HG03196 (cell line): ENCODE data around the gene PARD3.
"Not testable (repeated sequence)": the region's sequence is repeated elsewhere in the genome, so short reads cannot be mapped to it uniquely, and the experiment has no call there.

Experiments
- ATAC-seq: cut with Tn5 transposase; IDR thresholded peaks from one replicate; pipeline ENCODE4 v1.9.1; 2021; ENCODE audit not compliant: unreplicated experiment

Gene PARD3

DNA sequence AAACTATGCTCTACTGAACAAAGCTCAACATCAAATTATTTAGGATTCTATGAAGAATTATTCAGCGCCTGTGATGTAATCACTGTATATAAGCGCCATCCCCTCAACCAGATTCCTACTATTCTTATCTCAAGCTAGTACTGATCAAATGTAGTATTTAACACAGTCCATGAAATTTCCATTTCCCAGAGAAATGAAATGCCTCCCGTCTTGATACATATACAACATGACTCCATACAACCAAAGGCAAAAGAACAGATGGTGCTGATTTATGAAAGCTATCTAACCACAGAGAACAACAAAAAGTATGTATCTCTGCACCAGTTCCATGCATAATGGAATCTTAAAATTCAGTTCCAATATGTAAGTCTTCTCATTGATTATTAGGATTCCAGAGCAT, 406.1 kb downstream of the PARD3 start:
- no peak for ATAC-seq

GRCh38 chr10:34408381-34408780, 406.7 kb downstream of the PARD3 start:
- no peak for ATAC-seq

- ATAC-seq = no peak
Observed at GRCh38 chr10:34407324-34407805, 407.7 kb downstream of the PARD3 start.

GRCh38 chr10:34406463-34407323, 408.4 kb downstream of the PARD3 start:
- no peak for ATAC-seq

GRCh38 chr10:34405611-34406462, 409.3 kb downstream of the PARD3 start:
- no peak for ATAC-seq

GRCh38 chr10:34403512-34403911, 411.6 kb downstream of the PARD3 start:
- no peak for ATAC-seq

DNA sequence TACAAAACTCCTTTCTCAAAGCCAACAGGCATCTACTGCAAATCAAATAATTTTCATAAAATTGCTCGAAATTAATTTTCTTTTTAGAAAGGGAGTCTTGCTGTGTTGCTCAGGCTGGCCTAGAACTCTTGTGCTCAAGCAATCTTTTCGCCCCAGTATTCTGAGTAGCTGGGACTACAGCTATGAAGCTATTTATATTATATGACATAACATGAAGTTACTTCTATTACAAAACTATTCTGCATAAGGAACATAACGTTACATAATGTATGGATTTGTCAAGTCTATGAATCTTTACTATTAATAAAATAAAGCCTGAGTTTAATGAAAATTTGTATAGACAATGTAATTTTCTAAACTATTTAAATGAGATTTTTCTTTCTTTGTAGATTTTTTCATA, 415.0 kb downstream of the PARD3 start:
- no peak for ATAC-seq

- no peak for ATAC-seq
Observed at GRCh38 chr10:34399013-34399412, 416.1 kb downstream of the PARD3 start.

GRCh38 chr10:34397324-34397723, 417.8 kb downstream of the PARD3 start:
- no peak for ATAC-seq

DNA sequence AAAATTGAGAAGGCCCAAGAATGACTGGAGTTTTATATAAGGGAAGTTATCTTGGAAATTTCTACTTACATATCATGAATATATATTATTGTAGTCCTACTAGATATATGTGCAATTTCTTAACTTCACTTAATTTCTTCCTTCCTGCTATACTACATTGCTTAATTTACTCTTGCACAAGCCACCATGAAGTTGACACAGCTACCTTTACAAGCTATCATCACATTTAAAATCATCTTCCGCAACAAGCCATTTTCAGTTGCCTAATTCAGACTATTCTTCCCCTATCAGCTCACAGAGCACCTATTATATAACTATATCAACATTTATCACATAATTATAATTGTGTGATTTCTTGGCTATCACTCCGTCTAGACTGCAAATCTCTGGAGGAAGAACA, 418.4 kb downstream of the PARD3 start:
- no peak for ATAC-seq

DNA sequence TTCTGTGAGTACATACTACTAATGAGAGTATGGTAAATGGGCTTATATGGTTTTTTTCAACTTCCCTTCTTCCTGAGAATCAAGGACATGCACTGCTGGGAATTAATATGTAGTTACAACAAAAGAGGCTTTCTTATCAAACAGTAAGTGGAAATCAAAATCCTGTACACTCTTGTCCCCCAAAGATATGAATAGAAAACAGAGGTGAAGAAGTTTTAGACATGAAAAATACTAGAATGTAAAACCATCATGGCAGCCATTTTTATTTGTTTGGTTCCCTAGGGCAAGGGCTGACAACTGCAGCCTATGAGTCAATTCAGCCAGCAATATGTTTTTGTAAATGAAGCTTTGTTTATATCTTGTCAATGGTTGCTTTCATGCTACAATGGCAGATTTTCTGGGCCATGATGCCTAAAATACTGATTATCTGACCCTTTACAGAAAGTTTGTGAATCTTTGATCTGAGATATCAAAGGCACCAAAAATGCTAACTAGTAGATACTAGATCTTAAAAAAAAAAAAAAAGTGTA, 422.4 kb downstream of the PARD3 start:
- no peak for ATAC-seq

- ATAC-seq = not testable (repeated sequence)
Observed at GRCh38 chr10:34391168-34391567, 423.9 kb downstream of the PARD3 start.

DNA sequence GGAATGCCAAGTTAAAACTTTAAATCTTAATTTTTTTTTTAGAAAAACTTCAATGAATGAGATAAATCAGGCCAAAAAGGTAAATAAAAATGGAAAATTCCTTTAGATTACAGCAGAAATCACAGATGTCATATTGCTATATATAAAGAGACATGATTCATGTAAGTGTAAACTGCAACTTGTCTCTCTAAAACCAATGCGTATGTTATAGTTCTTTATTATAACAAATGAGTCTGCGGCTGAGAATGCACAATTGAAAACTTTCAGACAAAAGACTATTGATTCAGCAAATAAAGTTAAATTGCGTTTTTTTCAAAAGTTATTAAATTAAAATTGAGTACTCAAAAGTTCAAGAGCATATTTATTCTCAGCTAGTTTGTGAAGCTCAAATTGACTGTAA, 425.3 kb downstream of the PARD3 start:
- ATAC-seq = no peak

DNA sequence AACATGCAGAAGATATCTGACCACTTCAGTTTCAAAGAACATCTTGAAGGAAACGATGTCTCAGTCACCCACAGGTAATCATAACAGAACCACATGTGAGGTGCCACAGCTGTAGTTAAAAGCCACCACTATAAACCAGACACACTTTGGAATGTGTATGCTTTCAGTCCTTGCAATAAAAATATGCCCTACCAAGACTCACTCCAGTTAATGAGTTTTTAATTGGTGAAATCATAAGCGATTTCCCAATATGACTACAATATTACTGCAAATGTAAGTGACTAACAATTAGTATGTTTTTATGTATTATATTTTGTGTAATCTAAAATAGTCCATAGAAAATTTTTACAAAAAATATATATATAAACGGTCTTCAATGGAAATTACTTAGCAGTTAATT, 428.2 kb downstream of the PARD3 start:
- ATAC-seq = no peak

DNA sequence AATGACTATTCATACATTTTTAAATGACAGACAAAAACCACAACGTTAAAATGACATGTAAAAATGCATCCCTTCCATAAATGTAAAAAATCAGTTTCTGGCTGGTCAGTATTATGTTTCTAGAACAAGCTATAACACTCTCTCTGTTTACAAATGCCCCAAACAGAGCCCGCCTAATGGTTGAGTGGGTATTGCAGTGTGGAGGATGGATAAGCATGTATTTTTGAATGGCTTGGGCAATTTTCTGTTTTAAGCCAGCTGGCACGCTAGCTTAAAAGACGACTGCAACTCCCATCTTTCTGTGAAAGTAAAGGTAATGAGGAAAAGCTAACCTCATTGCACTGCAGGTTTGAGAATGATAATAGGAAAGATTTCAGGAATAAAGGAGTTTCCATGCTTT, 430.7 kb downstream of the PARD3 start:
- ATAC-seq = no peak

- ATAC-seq = no peak
Observed at GRCh38 chr10:34382626-34383025, 432.5 kb downstream of the PARD3 start.

DNA sequence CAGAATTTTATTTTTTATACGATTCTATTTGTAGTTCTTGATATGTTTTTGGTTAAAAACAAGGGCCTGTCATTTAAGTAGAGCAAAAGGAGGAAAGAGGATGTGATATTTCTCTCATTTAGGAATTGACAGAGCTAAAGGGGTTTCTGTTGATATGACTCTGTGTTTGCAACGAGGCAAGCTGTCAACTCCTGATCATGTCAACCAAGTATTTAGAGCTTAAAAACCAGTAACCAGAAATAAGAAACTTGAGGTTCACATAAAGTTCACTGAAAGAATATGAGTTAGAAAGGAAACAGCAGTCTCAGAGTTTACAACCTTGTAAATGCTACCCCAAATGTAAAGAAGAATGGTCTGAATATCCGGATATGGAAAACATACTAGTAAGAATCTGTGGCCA, 434.2 kb downstream of the PARD3 start:
- no peak for ATAC-seq

DNA sequence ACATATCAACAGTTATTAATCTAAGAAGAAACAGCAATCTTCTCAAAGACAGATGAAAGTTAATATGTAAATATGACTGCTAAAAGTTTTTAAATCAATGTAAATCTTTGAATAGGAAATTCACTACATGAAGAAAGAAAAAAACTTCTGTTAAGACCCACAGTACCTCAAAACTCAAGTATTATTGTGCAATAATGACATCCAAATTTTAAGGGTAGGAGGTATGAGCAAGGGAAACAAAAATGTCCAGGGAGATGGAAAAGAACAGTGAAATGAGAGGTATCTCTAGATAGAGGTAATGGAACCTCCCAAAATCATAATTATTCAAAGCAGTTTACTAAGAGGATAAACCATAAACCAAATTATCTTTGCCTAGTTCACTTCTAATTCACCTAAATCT, 436.8 kb downstream of the PARD3 start:
- ATAC-seq = no peak

GRCh38 chr10:34377833-34378232, 437.3 kb downstream of the PARD3 start:
- ATAC-seq = no peak

GRCh38 chr10:34374356-34375045, 440.6 kb downstream of the PARD3 start:
- ATAC-seq = peak; percentile 29

DNA sequence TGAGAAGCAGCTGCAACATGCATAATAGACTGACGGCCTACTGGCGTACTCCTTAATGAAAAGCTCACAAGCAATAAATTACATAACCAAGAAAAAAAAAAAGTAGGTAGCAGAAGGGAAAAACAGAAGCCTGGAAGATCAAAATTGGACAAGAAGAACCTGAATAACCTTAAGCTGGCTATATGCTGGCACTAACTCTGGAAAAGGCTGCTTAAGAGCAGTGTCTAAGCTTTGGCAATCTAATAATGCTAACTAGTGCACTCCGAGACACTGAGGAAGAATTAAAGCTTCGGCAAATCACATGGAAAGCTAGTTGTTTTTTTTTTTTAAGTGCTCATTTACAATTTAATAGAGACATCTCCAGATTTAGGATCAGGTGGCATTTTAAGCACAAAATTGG, 441.9 kb downstream of the PARD3 start:
- no peak for ATAC-seq
